Gastroesophageal sphincter (tissue), 4 donors: Measurements from ENCODE around the gene CLSTN3. TPM values are rescaled to one million over a fixed set of nuclear protein-coding genes. Genes with fewer than 3 reads are reported as not detected.
A peak's percentile ranks its signal among the peaks of the same experiment; 100 is the strongest.

Experiments
- ATAC-seq: fragments of 150-250 bp; one replicate; pipeline ENCODE4 v1.9.1; 2016; ENCODE audit warnings: mild to moderate bottlenecking, moderate library complexity
- H3K27ac ChIP-seq, 4 donors: fragments of 200-600 bp; sonication (generic) in 3 of 4; 1 replicate in 3 of 4; 2 replicates in 1 of 4; pipeline ENCODE4 v1.5.1; 2016 to 2019
- H3K27me3 ChIP-seq: fragments of 200-600 bp; sonication (generic); one replicate; pipeline ENCODE4 v1.5.1; 2019
- H3K36me3 ChIP-seq, 2 donors: fragments of 200-600 bp; sonication (generic); one replicate each; pipeline ENCODE4 v1.5.1; 2019; ENCODE audit warnings: control low read depth in 1 of 2
- H3K4me1 ChIP-seq, 3 donors: fragments of 200-600 bp; sonication (generic); 1 replicate in 2 of 3; 2 replicates in 1 of 3; pipeline ENCODE4 v1.5.1; 2016 to 2019; ENCODE audit warnings: control low read depth in 2 of 3
- H3K4me3 ChIP-seq, 2 donors: fragments of 200-600 bp; sonication (generic); one replicate each; pipeline ENCODE4 v1.5.1; 2019; ENCODE audit warnings: mild to moderate bottlenecking in 1 of 2, moderate library complexity in 1 of 2
- H3K9me3 ChIP-seq, 3 donors: fragments of 200-600 bp; sonication (generic); one replicate each; pipeline ENCODE4 v1.5.1; 2017 to 2019; ENCODE audit warnings: control low read depth in 2 of 3
- EP300 ChIP-seq: sonication (generic); formaldehyde crosslinking; IDR thresholded peaks from one replicate; pipeline ENCODE4 v1.6.1; 2017; ENCODE audit warnings: antibody characterized with exemption, mild to moderate bottlenecking
- POLR2A ChIP-seq, 2 donors: fragments of 450-650 bp; IDR thresholded peaks; one replicate each; pipeline ENCODE4 v1.6.1; 2017; ENCODE audit warnings: antibody characterized with exemption in 2 of 2, mild to moderate bottlenecking in 2 of 2, moderate library complexity in 1 of 2
- POLR2AphosphoS5 ChIP-seq: sonication (generic); formaldehyde crosslinking; IDR thresholded peaks from one replicate; pipeline ENCODE4 v1.6.1; 2017; ENCODE audit warnings: antibody characterized with exemption
- WGBS, 2 donors: methylation state at CpG; one replicate each; pipeline ENCODE4 v1.1.5; 2018; ENCODE audit warnings: low coverage in 1 of 2; 5-methylcytosine and 5-hydroxymethylcytosine counted together
- total RNA-seq, 4 donors: library from RNA; depleted of rRNA; stranded (reverse); fragments of >200 nt; gene quantifications; one replicate each; pipeline ENCODE4 v1.1.0, GENCODE V29; 2016
- TF ChIP-seq, protein P1 (sequence below), 4 experiments: fragments of 200-600 bp in 2 of 4; fragments of 450-650 bp in 2 of 4; sonication (generic) in 1 of 4; IDR thresholded peaks; one replicate each; pipeline ENCODE4 v1.5.1; 2017 to 2019; ENCODE audit warnings: antibody characterized with exemption in 4 of 4, mild to moderate bottlenecking in 2 of 4, moderate library complexity in 2 of 4

CLSTN3 gene
- total RNA-seq, 4 donors from 2014 or later, result 13.9 to 34.3 (median 17.4) TPM

- TF ChIP-seq, protein P1, sequence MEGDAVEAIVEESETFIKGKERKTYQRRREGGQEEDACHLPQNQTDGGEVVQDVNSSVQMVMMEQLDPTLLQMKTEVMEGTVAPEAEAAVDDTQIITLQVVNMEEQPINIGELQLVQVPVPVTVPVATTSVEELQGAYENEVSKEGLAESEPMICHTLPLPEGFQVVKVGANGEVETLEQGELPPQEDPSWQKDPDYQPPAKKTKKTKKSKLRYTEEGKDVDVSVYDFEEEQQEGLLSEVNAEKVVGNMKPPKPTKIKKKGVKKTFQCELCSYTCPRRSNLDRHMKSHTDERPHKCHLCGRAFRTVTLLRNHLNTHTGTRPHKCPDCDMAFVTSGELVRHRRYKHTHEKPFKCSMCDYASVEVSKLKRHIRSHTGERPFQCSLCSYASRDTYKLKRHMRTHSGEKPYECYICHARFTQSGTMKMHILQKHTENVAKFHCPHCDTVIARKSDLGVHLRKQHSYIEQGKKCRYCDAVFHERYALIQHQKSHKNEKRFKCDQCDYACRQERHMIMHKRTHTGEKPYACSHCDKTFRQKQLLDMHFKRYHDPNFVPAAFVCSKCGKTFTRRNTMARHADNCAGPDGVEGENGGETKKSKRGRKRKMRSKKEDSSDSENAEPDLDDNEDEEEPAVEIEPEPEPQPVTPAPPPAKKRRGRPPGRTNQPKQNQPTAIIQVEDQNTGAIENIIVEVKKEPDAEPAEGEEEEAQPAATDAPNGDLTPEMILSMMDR (IDR thresholded peaks at IDR 0.05), result peak in 3 of 4 experiments; percentile 33 to 63 (median 50)
- TF ChIP-seq EP300, result no peak
- peak; percentile 87 for TF ChIP-seq POLR2AphosphoS5
- Histone ChIP-seq H3K36me3 (peaks cover 0 to 25% of the 10 kb centered on the region in 2 donors), H3K4me3 (peak overlapping the region; percentile 49 to 89), H3K4me1 (peaks cover 0 to 36% (median 16%) of the 10 kb centered on the region in 3 donors), H3K27me3 (no peaks in the 10 kb centered on the region), H3K9me3 (no peaks in the 10 kb centered on the region), H3K27ac (peak overlapping the region; percentile 85 to 97 (median 94))
- peak; percentile 62 for ATAC-seq
- WGBS, 2 donors, result 0 to 27% methylated on average over 3 to 6 of the region's 21 CpGs
Measured at GRCh38 chr12:7188562-7189397, 58.6 kb downstream of the CLSTN3 start.

GRCh38 chr12:7189398-7190267 is 59.5 kb downstream of the CLSTN3 start, which contains the start of gene PEX5:
Gene PEX5, plus strand, starts transcription at chr12:7189686. Its CDS starts 692 bp downstream, at chr12:7190378.
- no peaks in the 10 kb centered on the region for H3K9me3 ChIP-seq
- WGBS, 2 donors, result 0% methylated on average over 1 to 3 of the region's 68 CpGs
- H3K27me3 ChIP-seq, result no peaks in the 10 kb centered on the region
- peak within 1 kb of the TSS; percentile 49 to 89 for H3K4me3 ChIP-seq
- peak within 1 kb of the TSS; percentile 85 to 97 (median 94) for H3K27ac ChIP-seq
- H3K36me3 ChIP-seq, result peaks cover 0 to 33% of the 10 kb centered on the region in 2 donors
- TF ChIP-seq, protein P1 (IDR thresholded peaks at IDR 0.05), result no peak
- TF ChIP-seq POLR2A (IDR thresholded peaks at IDR 0.05) (no peak), EP300 (no peak), POLR2AphosphoS5 (peak; percentile 79)
- peak; percentile 98 for ATAC-seq
- peaks cover 0 to 36% (median 16%) of the 10 kb centered on the region in 3 donors for H3K4me1 ChIP-seq

- peaks cover 0 to 36% (median 16%) of the 10 kb centered on the region in 3 donors for H3K4me1 ChIP-seq
- H3K4me3 ChIP-seq, result peak overlapping the region; percentile 49 to 89
- H3K27ac ChIP-seq, result peak overlapping the region; percentile 85 to 97 (median 94)
- TF ChIP-seq EP300 (no peak), POLR2AphosphoS5 (no peak), POLR2A (IDR thresholded peaks at IDR 0.05) (no peak)
- TF ChIP-seq, protein P1 (IDR thresholded peaks at IDR 0.05), result no peak
- H3K36me3 ChIP-seq, result peaks cover 0 to 41% of the 10 kb centered on the region in 2 donors
- no peaks in the 10 kb centered on the region for H3K27me3 ChIP-seq
- ATAC-seq, result peak; percentile 6
- H3K9me3 ChIP-seq, result no peaks in the 10 kb centered on the region
- WGBS, 2 donors, result 38 to 42% methylated on average over 6 to 8 of the region's 17 CpGs
Measured at GRCh38 chr12:7190268-7191055, 60.3 kb downstream of the CLSTN3 start.

GRCh38 chr12:7193674-7194073 is 63.5 kb downstream of the CLSTN3 start:
- Histone ChIP-seq H3K4me1 (peaks cover 0 to 25% (median 11%) of the 10 kb centered on the region in 3 donors), H3K9me3 (no peaks in the 10 kb centered on the region), H3K4me3 (no peak overlapping the region), H3K27ac (no peak overlapping the region), H3K27me3 (no peaks in the 10 kb centered on the region), H3K36me3 (peaks cover 0 to 50% of the 10 kb centered on the region in 2 donors)
- no peak for TF ChIP-seq POLR2AphosphoS5
- TF ChIP-seq EP300, result no peak
- no peak for TF ChIP-seq POLR2A (IDR thresholded peaks at IDR 0.05)
- TF ChIP-seq, protein P1 (IDR thresholded peaks at IDR 0.05), result no peak
- no peak for ATAC-seq
- 70 to 75% methylated on average over 2 of the region's 2 CpGs for WGBS, 2 donors
